ENCODE results near the gene ALDH1L2.

GRCh38 chr12:105076098-105076497 lies 8.2 kb downstream of the ALDH1L2 start:
- TF ChIP-seq CTCF (optimal IDR thresholded peaks at IDR 0.05 in 1 of 3, IDR thresholded peaks at IDR 0.05 in 1 of 3, conservative IDR thresholded peaks at IDR 0.05 in 1 of 3; ENCODE audit: extremely low read depth in 1 of 3, insufficient read depth in 2 of 3, low read length in 3 of 3) (no peak), EZH2 (IDR thresholded peaks at IDR 0.05; ENCODE audit: low read length) (no peak)
